Measurements from ENCODE around the gene IGF1R. TPM values are rescaled to one million over a fixed set of nuclear protein-coding genes. Genes with fewer than 3 reads are reported as not detected.
A peak's percentile ranks its signal among the peaks of the same experiment; 100 is the strongest.
"Not testable (repeated sequence)": the region's sequence is repeated elsewhere in the genome, so short reads cannot be mapped to it uniquely, and the experiment has no call there.

The IGF1R gene
- total RNA-seq, 4 donors from 2014 or later: 87.8 to 173 (median 107) TPM

DNA sequence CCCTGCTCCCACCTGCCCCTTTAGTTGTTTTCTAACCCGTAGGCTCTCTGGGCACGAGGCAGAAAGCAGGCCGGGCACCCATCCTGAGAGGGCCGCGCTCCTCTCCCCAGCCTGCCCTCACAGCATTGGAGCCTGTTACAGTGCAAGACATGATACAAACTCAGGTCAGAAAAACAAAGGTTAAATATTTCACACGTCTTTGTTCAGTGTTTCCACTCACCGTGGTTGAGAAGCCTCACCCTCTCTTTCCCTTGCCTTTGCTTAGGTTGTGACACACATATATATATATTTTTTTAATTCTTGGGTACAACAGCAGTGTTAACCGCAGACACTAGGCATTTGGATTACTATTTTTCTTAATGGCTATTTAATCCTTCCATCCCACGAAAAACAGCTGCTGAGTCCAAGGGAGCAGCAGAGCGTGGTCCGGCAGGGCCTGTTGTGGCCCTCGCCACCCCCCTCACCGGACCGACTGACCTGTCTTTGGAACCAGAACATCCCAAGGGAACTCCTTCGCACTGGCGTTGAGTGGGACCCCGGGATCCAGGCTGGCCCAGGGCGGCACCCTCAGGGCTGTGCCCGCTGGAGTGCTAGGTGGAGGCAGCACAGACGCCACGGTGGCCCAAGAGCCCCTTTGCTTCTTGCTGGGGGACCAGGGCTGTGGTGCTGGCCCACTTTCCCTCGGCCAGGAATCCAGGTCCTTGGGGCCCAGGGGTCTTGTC is 310.7 kb downstream of the IGF1R start:
- TF ChIP-seq CTCF (IDR thresholded peaks at IDR 0.05) (no peak), POLR2AphosphoS5 (IDR thresholded peaks at IDR 0.05) (no peak), EP300 (IDR thresholded peaks at IDR 0.05) (no peak), POLR2A (IDR thresholded peaks at IDR 0.05) (no peak)
- Histone ChIP-seq H3K9me3 (peaks cover 7% of the 10 kb centered on the region), H3K27ac (no peak overlapping the region), H3K4me1 (peaks cover 10% of the 10 kb centered on the region), H3K4me3 (no peak overlapping the region), H3K27me3 (no peaks in the 10 kb centered on the region), H3K36me3 (peaks cover 72% of the 10 kb centered on the region)
- no peak for DNase-seq (ENCODE audit: low spot score in 2 of 2)
- 92% methylated on average over 22 of the region's 22 CpGs for WGBS

- peaks cover 7% of the 10 kb centered on the region for H3K9me3 ChIP-seq
- WGBS: 92% methylated on average over 3 of the region's 3 CpGs
Measured at GRCh38 chr15:98959640-98960007, 311.3 kb downstream of the IGF1R start.

GRCh38 chr15:98960555-98961050 is 312.3 kb downstream of the IGF1R start:
- 91% methylated on average over 13 of the region's 21 CpGs for WGBS
- Histone ChIP-seq H3K27me3 (no peaks in the 10 kb centered on the region), H3K36me3 (peaks cover 67% of the 10 kb centered on the region), H3K4me1 (no peaks in the 10 kb centered on the region), H3K27ac (no peak overlapping the region), H3K9me3 (peaks cover 7% of the 10 kb centered on the region), H3K4me3 (no peak overlapping the region)
- TF ChIP-seq EP300 (IDR thresholded peaks at IDR 0.05) (no peak), POLR2AphosphoS5 (IDR thresholded peaks at IDR 0.05) (no peak), POLR2A (IDR thresholded peaks at IDR 0.05) (no peak), CTCF (IDR thresholded peaks at IDR 0.05) (no peak)
- DNase-seq (ENCODE audit: low spot score in 2 of 2): peak in 1 of 2 donors; percentile 74

More at GRCh38 chr15:98959640-98960007, 311.3 kb downstream of the IGF1R start:
- H3K27me3 ChIP-seq: no peaks in the 10 kb centered on the region
- no peak overlapping the region for H3K4me3 ChIP-seq
- no peak overlapping the region for H3K27ac ChIP-seq
- H3K4me1 ChIP-seq: peaks cover 6% of the 10 kb centered on the region
- H3K36me3 ChIP-seq: peaks cover 72% of the 10 kb centered on the region
- no peak for DNase-seq (ENCODE audit: low spot score in 2 of 2)
- TF ChIP-seq EP300 (IDR thresholded peaks at IDR 0.05) (no peak), POLR2AphosphoS5 (IDR thresholded peaks at IDR 0.05) (no peak), POLR2A (IDR thresholded peaks at IDR 0.05) (no peak), CTCF (IDR thresholded peaks at IDR 0.05) (no peak)

DNA sequence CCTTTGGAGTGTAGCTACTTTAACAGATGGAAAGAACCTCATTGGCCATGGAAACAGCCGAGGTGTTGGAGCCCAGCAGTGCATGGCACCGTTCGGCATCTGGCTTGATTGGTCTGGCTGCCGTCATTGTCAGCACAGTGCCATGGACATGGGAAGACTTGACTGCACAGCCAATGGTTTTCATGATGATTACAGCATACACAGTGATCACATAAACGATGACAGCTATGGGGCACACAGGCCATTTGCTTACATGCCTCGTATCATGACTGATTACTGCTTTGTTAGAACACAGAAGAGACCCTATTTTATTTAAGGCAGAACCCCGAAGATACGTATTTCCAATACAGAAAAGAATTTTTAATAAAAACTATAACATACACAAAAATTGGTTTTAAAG is 315.1 kb downstream of the IGF1R start:
- DNase-seq (ENCODE audit: low spot score in 2 of 2): peak in 1 of 2 donors; percentile 13
- Histone ChIP-seq H3K27ac (no peak overlapping the region), H3K27me3 (no peaks in the 10 kb centered on the region), H3K9me3 (peaks cover 7% of the 10 kb centered on the region), H3K4me1 (peaks cover 7% of the 10 kb centered on the region), H3K4me3 (no peak overlapping the region), H3K36me3 (peaks cover 43% of the 10 kb centered on the region)
- no peak for TF ChIP-seq EP300 (IDR thresholded peaks at IDR 0.05)
- TF ChIP-seq POLR2A (IDR thresholded peaks at IDR 0.05): no peak
- TF ChIP-seq CTCF (IDR thresholded peaks at IDR 0.05): no peak
- TF ChIP-seq POLR2AphosphoS5 (IDR thresholded peaks at IDR 0.05): no peak
- WGBS: 97% methylated on average over 8 of the region's 8 CpGs

GRCh38 chr15:98964466-98965133 is 316.3 kb downstream of the IGF1R start:
- TF ChIP-seq POLR2A (IDR thresholded peaks at IDR 0.05): no peak
- TF ChIP-seq POLR2AphosphoS5 (IDR thresholded peaks at IDR 0.05): no peak
- no peak for TF ChIP-seq EP300 (IDR thresholded peaks at IDR 0.05)
- no peak for TF ChIP-seq CTCF (IDR thresholded peaks at IDR 0.05)
- peaks cover 7% of the 10 kb centered on the region for H3K9me3 ChIP-seq
- H3K36me3 ChIP-seq: peaks cover 31% of the 10 kb centered on the region
- no peak overlapping the region for H3K4me3 ChIP-seq
- no peaks in the 10 kb centered on the region for H3K27me3 ChIP-seq
- no peak overlapping the region for H3K27ac ChIP-seq
- peak in 1 of 2 donors; percentile 13 for DNase-seq (ENCODE audit: low spot score in 2 of 2)
- 61% methylated on average over 8 of the region's 8 CpGs for WGBS
- peaks cover 7% of the 10 kb centered on the region for H3K4me1 ChIP-seq

GRCh38 chr15:98965134-98965491 is 316.8 kb downstream of the IGF1R start:
- H3K27ac ChIP-seq; H3K4me1 ChIP-seq; H3K4me3 ChIP-seq; H3K27me3 ChIP-seq; H3K9me3 ChIP-seq; DNase-seq (ENCODE audit: low spot score in 2 of 2): not testable (repeated sequence)
- peaks cover 26% of the 10 kb centered on the region for H3K36me3 ChIP-seq
- 95% methylated on average over 4 of the region's 4 CpGs for WGBS

All from suprapubic skin (tissue), 4 donors.